Left colon (tissue), 2 donors: Measurements from ENCODE around the gene SHPK. TPM values are rescaled to one million over a fixed set of nuclear protein-coding genes. Genes with fewer than 3 reads are reported as not detected.
A peak's percentile ranks its signal among the peaks of the same experiment; 100 is the strongest.
"Not testable (repeated sequence)": the region's sequence is repeated elsewhere in the genome, so short reads cannot be mapped to it uniquely, and the experiment has no call there.

Source experiments
- ATAC-seq: fragments of 200-7000 bp; cut with Tn5 transposase; one replicate; pipeline ENCODE4 v1.9.1; 2020; ENCODE audit warnings: mild to moderate bottlenecking, moderate library complexity
- DNase-seq, 2 donors: peaks; one replicate each; pipeline ENCODE4 v3.0.0-alpha.2; 2020
- intact Hi-C, 2 donors: fragments of 100-400 bp; cut with DNase I in 1 of 2; cut with micrococcal nuclease in 1 of 2; formaldehyde crosslinking; loops; one replicate each; pipeline versions ENCODE4 v1.11.2 to v1.14.0; 2022; cut with DNase I, micrococcal nuclease
- total RNA-seq, 2 donors: library from RNA; stranded (reverse); fragmentation: NEBNext Ultra II Directional; extraction: Animal tissue kit (Norgen Biotek cat#: 25700); gene quantifications; one replicate each; pipeline ENCODE4 v1.2.1, GENCODE V29; 2021
- donor health status: DM: no; HTN: no; CAD: no.
- donor health status: DM: yes; HTN: yes; CAD: no.

Gene SHPK
- total RNA-seq, 2 donors from 2014 or later = 19.1 to 19.6 TPM

DNA sequence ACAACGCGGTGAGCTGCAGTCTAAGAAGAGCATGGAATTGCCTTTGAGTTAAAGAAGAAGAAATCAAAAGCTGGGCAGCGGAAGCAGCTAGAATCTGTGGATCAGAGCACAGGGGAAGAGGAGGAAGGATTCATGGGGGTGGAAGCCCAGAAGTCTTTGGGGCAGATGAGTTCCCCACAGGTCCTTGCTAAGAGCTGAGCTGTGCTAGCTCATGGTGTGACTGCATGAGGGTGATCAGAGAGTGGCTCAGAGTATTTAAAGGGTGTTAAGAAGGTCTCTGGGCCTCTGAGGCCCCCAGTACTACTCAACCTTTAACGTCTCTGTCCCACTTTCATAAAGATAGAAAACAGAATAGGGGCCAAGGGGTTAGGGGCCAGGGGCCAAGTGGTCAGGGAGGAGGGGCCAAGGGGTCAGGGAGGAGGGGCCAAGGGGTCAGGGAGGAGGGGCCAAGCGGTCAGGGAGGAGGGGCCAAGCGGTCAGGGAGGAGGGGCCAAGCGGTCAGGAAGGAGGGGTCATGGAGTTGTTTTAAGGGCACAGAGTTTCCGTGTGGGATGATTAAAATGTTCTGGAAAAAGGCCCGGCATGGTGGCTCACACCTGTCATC, 66.4 kb downstream of the SHPK start:
- intact Hi-C loops = no loop called here
- ATAC-seq (no peak), DNase-seq (no peak)

DNA sequence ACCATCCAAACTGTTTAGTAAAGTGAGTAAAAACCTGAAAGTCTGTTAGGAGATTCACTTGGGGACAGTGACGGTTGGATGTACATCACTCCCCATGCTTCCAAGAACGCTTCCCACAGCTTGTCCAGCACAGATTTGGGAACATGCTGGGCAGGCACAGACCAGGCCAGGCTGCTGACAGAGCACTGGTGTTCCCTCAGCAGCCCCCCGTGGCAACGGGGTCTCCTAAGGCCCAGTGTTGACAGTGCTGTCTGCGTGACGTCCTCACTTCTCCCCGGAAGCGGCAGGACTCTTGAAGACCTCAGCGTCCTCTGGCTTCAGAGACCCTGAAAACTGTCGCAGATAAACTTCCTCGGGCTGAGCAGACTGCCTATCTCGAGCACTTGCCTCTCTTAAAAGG, 69.5 kb downstream of the SHPK start:
- DNase-seq (no peak), ATAC-seq (no peak)
- intact Hi-C loops = no loop called here

DNA sequence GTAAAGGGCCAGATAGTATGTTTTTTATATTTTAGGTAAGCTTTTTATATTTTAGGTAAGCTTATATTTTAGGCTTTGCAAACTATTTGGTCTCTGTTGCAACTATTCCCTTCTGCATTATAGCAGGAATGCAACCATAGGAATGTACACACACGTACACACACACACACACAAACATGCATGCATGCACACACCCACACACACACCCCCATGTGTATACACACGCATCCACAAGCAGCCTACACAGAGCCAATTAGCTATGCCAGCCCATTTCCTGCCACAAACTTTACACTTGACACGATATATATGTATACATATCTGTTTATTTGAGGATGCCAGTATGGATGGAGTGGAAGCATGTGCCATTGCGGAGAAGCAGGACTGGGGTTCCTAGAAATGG, 70.9 kb downstream of the SHPK start:
- ATAC-seq = no peak
- intact Hi-C loops = no loop called here
- no peak for DNase-seq

- DNase-seq, ATAC-seq, intact Hi-C loops: not testable (repeated sequence)
These were observed 71.8 kb downstream of the SHPK start for GRCh38 chr17:3564241-3564640.

DNA sequence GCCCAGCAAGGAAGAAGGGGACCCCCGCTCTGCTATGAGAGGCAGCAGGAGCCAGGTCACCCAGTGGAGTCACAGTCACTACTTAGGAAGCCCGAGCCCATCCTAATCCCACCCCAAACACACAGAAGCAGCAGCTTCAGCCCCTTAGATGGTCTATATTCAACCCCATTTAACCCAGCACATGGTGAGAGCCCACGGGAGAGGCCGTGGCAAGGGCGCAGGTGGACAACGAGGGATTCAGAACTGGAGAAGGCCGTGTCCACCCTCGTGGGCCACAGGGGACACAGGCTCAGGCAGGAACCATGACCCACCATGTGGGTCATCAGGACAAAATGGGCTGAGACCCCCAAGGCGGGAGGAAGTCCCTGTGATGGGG, 76.8 kb downstream of the SHPK start:
- intact Hi-C loops = no loop called here
- DNase-seq (no peak), ATAC-seq (no peak)

- peak; percentile 67 to 70 for DNase-seq
- intact Hi-C loops = no loop called here
- ATAC-seq = peak; percentile 80
These were observed 77.3 kb downstream of the SHPK start for GRCh38 chr17:3558603-3559269.

Other genes with a start within 250 kb of the SHPK start
- gene OR3A2, start 249.9 kb downstream of the SHPK start, total RNA-seq = not detected
- gene OR1E1, start 237.8 kb downstream of the SHPK start, total RNA-seq = not detected
- not detected for gene OR3A3, start 224.9 kb downstream of the SHPK start, total RNA-seq
- not detected for gene OR1E2, start 202.4 kb downstream of the SHPK start, total RNA-seq
- not detected for gene SPATA22, start 164.4 kb downstream of the SHPK start, total RNA-seq
- 1 to 10 TPM; 1.0 to 3.1 TPM for gene ASPA, start 160.3 kb downstream of the SHPK start, total RNA-seq
- 1 to 10 TPM in 1 of 2 donors, under 1 TPM in 1; 0.43 to 1.5 TPM for gene TRPV3, start 78.4 kb downstream of the SHPK start, total RNA-seq
- 1 to 10 TPM; 6.3 to 8.6 TPM for gene TRPV1, start 26.8 kb downstream of the SHPK start, total RNA-seq
- 1 to 10 TPM; 7.7 to 8.0 TPM for gene CTNS, start 510 bp upstream of the SHPK start, total RNA-seq
- gene TAX1BP3, start 32.3 kb upstream of the SHPK start, total RNA-seq = 100 to 1,000 TPM; 231 to 293 TPM
- 10 to 100 TPM; 29.7 to 36.0 TPM for gene EMC6, start 32.6 kb upstream of the SHPK start, total RNA-seq
- 1 to 10 TPM; 1.6 to 2.6 TPM for gene P2RX5, start 59.9 kb upstream of the SHPK start, total RNA-seq
- 1 to 10 TPM; 1.1 to 2.6 TPM for gene HASPIN, start 87.7 kb upstream of the SHPK start, total RNA-seq
- 10 to 100 TPM; 15.6 to 16.2 TPM for gene ITGAE, start 164.9 kb upstream of the SHPK start, total RNA-seq
- gene NCBP3, start 210.0 kb upstream of the SHPK start, total RNA-seq = 10 to 100 TPM; 35.9 to 42.5 TPM